HG02852 (cell line): ENCODE data around the gene FAF1.
"Not testable (repeated sequence)": the region's sequence is repeated elsewhere in the genome, so short reads cannot be mapped to it uniquely, and the experiment has no call there.

Experiments
- ATAC-seq: cut with Tn5 transposase; IDR thresholded peaks from one replicate; pipeline ENCODE4 v1.9.1; 2021; ENCODE audit warnings: mild to moderate bottlenecking, moderate library complexity; ENCODE audit not compliant: unreplicated experiment

Gene FAF1

GRCh38 chr1:50959913-50960844, at the start of gene FAF1:
Gene FAF1 (minus strand): TSS chr1:50960267. CDS start chr1:50959811, 456 bp downstream.
- ATAC-seq, result peak; percentile 85

GRCh38 chr1:51009381-51009780, 49.3 kb upstream of the FAF1 start:
- no peak for ATAC-seq

- ATAC-seq, result not testable (repeated sequence)
Measured at GRCh38 chr1:51005549-51005948, 45.5 kb upstream of the FAF1 start.

- ATAC-seq, result no peak
Measured at GRCh38 chr1:51002516-51002915, 42.4 kb upstream of the FAF1 start.

- ATAC-seq, result no peak
Measured at GRCh38 chr1:51000651-51001050, 40.6 kb upstream of the FAF1 start.

GRCh38 chr1:51000160-51000559, 40.1 kb upstream of the FAF1 start:
- no peak for ATAC-seq

GRCh38 chr1:50999375-50999774, 39.3 kb upstream of the FAF1 start:
- not testable (repeated sequence) for ATAC-seq

- ATAC-seq, result no peak
Measured at GRCh38 chr1:50996083-50996482, 36.0 kb upstream of the FAF1 start.

- no peak for ATAC-seq
Measured at GRCh38 chr1:50995651-50996050, 35.6 kb upstream of the FAF1 start.

- ATAC-seq, result no peak
Measured at GRCh38 chr1:50994997-50995396, 34.9 kb upstream of the FAF1 start.

GRCh38 chr1:50993645-50994044, 33.6 kb upstream of the FAF1 start:
- no peak for ATAC-seq

- no peak for ATAC-seq
Measured at GRCh38 chr1:50992532-50993318, 32.7 kb upstream of the FAF1 start.

GRCh38 chr1:50989694-50990093, 29.6 kb upstream of the FAF1 start:
- no peak for ATAC-seq

GRCh38 chr1:50986653-50987052, 26.6 kb upstream of the FAF1 start:
- ATAC-seq, result no peak

GRCh38 chr1:50985094-50985493, 25.0 kb upstream of the FAF1 start:
- ATAC-seq, result no peak

- no peak for ATAC-seq
Measured at GRCh38 chr1:50983219-50983802, 23.2 kb upstream of the FAF1 start.

- no peak for ATAC-seq
Measured at GRCh38 chr1:50982611-50983010, 22.5 kb upstream of the FAF1 start.

GRCh38 chr1:50981741-50982140, 21.7 kb upstream of the FAF1 start:
- ATAC-seq, result no peak

- ATAC-seq, result no peak
Measured at GRCh38 chr1:50980505-50980904, 20.4 kb upstream of the FAF1 start.

- ATAC-seq, result no peak
Measured at GRCh38 chr1:50979937-50980336, 19.9 kb upstream of the FAF1 start.
